ENCODE measurements around the gene ST6GAL1.

The ST6GAL1 gene

DNA sequence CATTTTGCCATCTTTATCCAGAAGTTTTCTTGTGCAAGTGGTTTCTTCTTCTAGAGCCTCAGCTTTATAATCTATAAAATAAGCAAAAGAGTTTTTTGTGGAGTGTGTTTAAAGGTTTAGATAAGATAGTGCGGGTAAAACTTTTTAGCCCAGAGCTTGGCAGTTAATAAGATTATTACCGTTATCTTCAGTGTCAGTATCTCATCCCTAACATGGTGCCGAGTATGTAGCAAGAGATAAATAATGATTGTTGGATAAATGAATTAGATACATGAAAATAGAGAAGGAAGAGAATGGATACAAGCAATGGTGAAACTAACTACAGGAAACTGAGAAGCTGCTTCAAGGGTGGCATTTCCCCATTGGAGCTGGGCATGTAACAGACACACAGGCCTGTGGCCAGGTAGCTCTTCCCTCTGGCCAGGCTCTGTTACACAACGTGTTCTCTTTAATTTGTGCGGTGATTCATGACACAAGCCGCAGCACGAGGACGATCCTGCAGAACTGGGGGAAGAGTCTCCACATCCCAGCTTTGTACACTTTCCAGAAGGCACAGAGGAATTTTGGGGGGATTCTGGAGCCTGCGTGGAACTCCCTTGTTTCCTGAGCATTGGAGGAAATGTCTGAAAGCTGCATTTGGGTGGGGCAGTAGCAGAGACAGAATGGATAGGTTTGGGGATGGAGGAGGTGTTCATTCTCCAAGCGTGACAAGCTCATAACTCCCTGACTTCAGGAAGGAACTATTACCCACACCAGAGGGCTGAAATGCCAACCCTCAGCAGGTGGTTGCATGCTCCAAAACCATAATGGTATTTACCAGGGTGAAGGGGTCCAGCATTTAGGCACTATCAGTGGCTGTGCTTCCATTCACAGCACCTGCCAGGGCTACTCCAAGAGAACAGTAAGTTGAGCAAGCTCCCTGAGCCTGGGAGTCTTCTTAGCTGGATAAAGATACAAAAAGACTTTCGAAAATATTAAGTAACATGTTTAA is 14.2 kb upstream of the ST6GAL1 start:
- no peak for DNase-seq (ENCODE audit: low read depth, low spot score)

DNA sequence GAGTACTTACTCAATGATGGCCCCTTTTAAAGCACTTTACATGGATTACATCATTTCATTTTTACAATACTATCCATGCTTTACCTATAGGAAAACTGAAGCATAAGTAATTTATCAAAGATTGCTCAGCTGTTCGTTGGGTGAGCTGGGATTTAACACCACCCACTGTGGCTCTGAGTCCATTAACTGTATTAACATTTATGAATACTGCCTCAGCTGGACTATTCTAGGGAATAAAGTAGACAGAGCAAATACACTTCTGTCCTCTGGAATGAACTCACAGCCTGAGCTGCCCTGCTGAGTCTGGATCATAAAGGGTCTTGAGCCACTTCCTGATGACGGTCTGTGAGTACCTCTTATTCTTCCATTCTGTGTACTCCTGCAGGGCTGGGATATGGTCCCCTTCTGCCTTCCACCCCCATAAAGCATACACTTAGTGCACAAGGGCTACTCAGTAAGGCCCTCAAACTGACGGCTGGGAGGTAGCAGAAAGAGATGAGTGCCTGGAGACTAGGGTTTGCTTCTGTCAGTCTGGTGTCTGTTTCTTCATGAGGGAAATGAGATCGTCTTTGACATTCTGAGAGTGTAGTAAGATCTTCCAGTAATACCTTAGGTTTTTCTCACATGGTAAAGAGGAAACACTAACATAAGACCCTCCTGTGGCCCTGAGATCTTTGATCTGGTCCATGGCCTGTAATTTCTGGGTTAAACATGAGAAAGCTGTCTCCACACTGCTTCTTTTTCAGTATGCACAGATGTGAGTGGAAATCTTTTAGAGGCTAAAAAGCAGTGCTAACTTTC is 12.6 kb upstream of the ST6GAL1 start:
- DNase-seq (ENCODE audit: low read depth, low spot score), result no peak

DNA sequence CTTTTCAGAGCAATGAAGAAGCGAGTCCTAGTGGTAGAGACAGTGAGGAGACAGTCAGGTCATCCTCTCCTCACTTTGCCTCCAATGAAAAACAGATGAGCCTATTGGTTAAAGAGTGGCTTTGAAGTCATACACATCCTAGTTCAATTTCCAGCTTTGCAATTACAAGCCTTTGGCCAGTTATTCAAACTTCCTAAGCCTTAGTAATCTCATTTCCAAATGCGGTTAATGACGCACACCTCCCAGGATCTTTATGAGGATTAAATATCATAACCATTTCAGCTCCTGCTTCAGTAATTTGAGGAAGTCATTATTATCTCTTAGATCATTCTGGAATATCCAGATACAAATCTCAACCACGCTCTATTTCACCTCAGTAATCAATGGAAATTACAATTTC is 10.0 kb upstream of the ST6GAL1 start:
- DNase-seq (ENCODE audit: low read depth, low spot score), result no peak

DNA sequence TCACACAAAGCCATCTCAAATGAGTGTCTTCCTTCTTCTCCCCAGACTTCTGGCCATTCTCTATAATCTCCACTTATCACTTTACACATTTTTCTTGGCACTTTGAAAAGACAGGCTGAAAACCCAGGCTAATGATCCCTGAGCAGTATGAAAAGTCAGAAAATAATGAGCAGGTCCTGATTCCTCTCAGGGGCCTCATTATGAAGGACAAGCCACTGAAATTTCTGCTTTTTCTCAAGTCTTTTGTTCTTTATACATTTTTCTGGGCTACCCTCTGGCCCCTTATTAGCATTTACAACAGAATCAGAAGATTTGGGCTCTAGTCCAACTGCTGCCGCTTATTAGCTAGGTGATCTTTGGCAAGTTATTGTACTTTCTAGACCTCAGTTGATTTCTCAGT is 9.5 kb upstream of the ST6GAL1 start:
- DNase-seq (ENCODE audit: low read depth, low spot score), result no peak

DNA sequence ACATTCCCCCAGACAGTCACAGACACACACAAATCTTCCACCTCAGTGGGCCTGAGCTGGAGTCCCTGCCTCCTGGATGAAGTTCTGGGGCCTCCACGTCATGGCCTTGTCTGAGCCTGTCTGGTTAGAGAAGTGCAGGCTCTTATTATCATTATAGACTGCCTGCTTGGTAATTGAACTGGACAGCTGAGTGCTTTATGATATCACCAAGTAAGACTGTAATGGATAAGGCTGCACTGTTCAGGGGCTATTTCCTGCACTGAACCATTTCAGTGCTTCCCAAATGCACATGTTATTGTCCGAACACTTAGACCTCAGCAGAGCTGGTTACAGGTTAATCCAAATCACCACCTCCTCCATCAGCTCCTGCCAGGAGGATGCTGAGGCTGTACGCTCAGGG is 8.7 kb upstream of the ST6GAL1 start:
- no peak for DNase-seq (ENCODE audit: low read depth, low spot score)

DNA sequence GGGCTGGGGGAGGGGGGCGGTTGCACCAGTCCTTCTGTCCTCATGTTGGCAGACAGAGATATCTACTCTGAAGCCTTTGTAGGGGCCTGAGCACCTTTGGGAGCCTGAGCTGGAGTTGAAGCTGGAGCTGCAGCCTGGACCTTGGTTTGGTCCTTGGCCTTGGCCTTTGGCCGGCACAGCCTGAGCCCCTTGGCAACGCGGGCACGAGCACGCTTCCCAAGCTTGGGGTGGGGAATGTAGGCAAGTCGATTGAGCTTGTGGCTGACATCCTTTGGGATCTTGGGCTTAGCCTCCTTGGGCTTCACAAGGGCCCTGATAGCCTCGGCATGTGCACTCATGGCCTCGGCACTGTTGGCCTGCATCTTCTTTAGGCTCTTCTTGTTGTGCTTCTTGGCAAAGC is 8.1 kb upstream of the ST6GAL1 start:
- no peak for DNase-seq (ENCODE audit: low read depth, low spot score)

DNA sequence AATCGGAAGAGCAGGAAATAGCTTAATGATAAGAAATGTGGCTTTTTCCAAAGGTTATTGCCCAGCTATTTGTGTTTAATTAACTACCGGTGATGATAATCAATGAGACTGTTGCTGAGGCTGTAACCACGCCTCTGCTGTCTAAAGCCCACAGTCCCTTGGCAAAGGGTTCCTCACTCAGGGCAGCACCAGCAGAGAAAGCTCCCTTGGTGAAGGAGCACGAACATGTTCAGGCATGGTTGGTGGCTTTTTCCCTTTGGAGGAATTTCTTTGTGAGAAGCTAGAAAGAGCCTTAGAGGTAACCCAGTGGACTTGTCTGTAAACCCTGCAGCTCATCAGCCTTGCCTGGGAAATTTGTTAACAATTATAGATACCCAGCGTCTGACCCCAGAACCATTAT is 7.5 kb upstream of the ST6GAL1 start:
- DNase-seq (ENCODE audit: low read depth, low spot score), result no peak

DNA sequence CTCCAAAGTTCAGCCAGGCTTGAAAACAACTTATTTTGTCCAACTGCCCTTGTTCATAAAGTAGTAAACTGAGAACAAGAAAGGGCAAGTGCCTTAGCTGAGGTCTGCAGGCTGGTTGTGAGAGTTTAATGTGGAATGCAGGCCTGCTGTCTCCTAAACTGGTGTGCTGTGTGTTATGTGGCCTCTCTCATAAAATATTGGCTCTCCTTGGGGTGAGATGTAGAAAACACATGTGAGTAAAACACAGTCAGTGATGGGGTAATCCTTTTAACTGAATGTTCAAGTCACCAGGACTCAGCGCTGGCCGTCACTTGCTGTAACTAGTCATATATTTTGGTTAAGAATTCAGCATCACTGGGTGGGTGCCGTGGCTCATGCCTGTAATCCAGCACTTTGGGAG is 7.1 kb upstream of the ST6GAL1 start:
- no peak for DNase-seq (ENCODE audit: low read depth, low spot score)

DNA sequence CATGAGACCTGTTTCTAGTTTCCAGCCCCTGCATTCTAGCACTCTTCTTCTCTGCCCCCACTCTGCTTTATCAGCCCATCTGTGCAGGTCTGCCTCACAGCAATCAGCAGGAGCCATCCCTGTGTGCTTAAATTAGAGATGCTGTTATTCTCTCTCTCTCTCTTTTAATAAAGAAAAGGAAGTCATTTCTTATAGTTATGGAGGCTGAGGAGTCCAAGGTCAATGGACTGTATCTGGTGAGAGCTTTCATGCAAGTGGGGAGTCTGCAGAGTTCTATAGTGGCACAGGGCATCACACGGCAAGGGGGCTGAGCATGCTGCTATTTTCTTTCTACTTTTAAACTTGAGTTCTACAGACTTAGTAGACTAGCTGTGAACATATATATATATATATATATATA is 4.5 kb upstream of the ST6GAL1 start:
- no peak for DNase-seq (ENCODE audit: low read depth, low spot score)

DNA sequence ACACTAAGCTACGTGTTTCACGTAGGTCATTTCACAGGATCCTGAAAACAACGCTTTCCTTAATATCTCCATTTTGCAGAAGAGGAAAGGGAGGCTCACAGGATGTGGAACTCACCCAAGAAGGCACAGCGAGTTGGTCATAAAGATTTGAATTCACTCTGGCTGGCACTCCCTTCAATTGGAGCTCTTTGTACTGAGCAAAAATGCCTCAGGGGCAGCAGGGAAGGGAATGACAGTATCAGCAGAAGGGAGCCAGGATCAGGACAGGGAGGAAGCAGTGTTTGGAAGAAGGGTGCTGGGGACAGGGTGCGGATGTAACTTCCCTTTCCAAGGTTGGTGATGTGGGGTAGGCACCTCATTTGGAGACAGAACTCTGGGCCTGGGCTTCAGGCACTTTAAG is 1.1 kb upstream of the ST6GAL1 start:
- DNase-seq (ENCODE audit: low read depth, low spot score), result no peak

DNA sequence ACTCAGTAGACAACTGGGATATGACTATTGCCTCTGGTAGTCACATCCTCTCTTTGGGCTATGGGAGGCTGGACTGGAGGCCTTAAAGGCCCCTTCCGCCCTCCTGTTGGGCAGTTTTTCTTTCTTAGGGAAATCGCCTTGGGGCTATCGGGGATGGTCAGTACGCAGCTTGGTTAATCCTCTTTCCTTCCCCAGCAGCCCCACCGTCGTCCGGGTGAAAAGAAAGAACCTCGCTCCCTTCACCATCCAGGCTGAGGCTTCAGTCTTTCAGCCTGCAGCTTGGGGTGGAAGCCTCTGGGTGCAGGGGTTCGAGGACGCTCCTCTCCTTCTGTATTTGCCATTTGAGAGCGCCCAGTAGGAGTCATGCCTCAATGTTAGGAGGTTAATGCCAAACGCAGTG is 641 bp upstream of the ST6GAL1 start:
- no peak for DNase-seq (ENCODE audit: low read depth, low spot score)

DNA sequence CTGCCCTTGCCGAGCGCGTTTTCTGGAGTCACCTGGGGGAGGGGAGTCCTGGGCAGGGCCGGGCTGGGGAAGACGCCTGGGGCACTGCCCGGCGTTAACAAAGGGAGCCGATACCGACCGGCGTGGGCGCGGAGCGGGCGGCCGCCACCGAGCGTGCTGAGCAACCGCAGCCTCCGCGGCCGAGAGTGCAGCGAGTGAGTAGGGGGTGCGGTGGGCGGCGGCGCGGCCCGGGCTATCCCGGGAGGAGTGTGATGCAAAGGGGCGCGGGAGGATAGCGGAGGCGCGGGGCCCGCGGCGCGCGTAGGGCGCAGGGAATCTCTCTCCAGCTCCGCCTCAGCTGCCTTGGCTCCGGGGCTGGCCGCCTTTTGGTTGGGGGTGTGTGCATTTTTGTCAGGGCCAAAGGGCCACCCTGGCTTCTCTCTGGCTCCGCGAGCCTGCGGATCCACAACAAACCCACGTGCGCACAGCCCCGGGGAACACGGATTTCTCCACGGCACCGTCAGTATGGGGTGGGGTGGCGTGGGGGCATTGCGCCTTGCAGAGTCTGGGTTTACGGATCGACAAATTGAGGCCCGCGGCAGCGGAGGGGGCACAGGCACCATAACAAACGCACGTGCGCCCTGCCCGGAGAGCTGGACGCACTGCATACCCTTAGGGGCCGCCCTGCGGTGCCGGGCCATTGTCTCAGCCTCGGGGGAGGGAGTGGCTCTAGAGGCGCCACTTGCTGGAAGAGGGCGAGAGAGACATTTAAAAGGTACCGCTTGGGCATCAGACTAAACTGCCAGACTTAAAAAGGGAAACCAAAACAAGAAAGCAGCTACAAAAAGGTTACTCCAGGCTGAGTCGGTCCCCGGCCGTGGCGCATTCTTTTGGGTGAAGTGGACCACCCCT is 560 bp downstream of the ST6GAL1 start:
- peak; percentile 70 for DNase-seq (ENCODE audit: low read depth, low spot score)

DNA sequence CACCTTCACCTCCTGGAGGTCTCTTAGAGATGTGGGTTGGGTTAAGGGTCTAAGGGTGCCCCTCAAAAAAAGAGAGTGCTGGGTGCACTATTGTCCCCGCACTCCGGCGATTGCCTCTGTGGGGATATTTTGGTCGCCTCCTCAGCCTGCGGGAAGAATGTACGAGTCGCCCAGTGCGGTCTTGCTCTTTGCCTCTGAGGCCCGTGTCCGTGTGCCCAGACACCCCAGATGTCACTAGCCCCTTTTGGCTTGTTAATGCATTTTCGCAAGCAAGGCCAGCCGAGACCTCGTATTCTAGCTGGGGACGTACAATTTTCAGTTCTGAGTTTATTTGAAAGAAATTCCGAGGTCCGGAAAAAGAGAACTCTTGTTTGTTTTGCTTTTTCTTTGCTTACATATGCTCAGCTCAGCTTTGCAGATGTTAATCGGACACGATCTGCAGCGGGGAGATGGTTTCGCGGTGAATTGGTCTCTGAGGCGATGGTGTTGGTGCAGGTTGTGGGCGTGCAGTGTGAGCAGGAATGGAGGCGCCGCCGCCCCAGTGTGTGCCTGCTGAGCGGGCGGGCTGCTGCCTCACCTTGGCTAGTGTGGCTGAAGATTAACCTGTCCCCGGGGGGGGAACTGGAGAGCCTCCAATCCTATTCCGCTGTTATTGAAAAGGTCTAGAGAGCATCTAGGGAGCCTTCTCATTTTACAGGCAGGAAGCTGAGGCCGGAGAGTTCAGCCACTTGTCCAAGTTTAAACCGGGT is 1.4 kb downstream of the ST6GAL1 start:
- no peak for DNase-seq (ENCODE audit: low read depth, low spot score)

DNA sequence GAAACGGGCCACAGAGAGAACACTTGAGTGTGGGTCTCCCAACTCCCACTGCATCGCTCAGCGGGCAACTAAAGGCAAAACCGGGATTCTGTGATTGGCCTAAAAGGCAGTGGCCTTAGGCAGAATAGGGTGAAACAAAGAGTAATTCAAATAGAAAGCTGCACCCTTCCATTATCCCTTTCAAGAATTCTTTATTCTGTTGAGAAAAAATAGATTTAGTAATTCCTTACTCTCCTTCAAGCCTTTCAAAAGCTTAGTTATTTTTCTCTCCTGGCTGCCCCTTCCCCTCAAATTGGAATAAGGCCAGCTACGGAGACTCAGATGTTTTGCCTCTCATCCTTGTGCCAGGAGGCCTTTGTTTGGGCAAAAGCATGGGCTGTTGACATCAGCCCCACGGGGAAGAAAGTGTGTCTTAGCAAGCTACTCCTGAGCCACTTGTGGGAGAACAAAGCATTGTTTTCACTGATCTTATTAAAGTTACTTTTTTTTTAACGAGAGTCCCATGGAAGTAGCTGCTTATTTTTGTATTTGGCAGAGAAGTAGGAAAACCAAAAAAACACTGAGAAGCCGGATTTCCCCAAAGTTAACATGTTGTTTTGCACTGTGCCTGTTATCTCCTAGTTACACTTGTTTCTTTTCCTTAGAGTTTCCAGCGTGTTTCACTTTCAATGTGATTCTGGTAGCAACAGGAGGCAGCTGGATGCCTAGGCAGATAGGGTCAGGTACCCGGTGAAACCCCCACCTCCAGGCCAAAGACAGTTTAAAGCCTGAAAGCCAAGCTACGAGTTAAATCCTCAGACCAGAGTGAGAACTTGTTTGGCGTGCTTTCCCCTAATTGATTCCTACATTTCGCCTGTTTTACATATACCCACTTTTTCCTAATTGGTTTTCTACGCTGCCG is 2.2 kb downstream of the ST6GAL1 start:
- no peak for DNase-seq (ENCODE audit: low read depth, low spot score)

DNA sequence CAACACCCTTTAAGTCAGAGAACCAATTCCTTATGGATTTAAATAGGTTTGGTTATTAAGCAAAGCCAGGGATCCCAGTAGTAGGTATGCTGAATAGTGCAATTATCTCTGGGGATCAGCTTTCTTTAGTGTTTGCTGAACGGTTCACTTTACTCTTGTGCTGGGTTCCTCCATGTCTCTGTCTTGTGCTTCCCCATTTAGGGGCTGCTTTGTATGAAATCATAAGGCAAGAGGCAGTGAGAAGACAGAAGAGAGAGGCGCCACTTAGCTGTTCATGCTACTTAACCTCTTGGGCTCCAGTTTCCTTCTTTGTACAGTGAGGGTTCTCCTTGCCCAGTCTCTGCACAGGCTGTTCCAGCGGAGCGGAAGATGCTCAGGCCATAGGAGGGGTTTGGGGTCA is 3.5 kb downstream of the ST6GAL1 start:
- no peak for DNase-seq (ENCODE audit: low read depth, low spot score)

DNA sequence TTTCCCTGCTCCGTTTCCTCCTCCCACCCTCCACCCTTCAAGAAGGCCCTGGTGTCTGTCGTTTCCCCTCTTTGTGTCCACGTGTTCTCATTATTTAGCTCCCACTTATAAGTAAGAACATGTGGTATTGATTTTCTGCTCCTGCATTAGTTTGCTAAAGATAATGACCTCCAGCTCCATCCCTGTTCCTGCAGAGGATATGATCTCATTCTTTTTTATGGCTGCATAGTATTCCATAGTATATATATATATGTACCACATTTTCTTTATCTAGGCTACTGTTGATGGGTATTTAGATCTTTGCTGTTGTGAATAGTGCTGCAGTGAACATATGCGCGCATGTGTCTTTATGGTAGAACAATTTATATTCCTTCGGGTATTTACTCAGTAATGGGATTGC is 4.8 kb downstream of the ST6GAL1 start:
- no peak for DNase-seq (ENCODE audit: low read depth, low spot score)

DNA sequence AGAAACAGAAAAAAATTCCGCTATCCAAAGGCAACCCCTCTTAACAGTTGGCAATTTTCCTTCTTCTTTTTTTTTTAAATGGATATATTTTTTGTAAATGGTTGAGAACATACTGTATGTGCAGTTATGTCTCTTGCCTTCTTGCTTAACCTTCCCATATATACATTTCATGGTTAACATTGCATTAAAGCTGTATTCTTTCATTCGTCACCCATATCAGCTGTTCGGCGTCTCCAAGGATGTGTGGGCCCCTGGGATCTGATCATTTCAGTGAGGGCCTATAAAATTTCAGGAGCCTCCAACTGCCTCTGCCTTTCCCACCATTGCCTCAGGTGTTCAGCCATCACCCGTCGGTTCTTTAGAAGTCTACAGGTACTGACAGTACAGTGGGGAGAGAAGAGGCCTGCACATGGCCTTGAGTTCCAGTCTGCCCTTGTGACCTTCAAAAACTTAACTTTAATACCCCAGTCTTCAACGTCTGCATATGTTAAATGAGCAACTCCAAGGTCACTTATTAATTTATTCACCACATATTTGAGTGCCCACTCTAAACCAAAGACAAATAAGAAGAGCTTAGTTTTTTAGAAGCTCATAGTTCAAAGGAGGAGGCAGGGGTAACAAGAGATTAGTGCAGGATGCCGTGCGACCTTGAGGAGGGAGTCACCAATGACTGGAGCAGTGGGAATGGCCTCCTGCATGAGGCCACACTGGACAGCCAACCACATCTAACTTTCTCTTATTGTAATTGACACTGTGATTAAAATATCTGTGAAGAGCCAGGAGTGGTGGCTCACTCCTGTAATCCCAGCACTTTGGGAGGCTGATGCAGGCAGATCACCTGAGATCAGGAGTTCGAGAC is 6.9 kb downstream of the ST6GAL1 start:
- no peak for DNase-seq (ENCODE audit: low read depth, low spot score)

DNA sequence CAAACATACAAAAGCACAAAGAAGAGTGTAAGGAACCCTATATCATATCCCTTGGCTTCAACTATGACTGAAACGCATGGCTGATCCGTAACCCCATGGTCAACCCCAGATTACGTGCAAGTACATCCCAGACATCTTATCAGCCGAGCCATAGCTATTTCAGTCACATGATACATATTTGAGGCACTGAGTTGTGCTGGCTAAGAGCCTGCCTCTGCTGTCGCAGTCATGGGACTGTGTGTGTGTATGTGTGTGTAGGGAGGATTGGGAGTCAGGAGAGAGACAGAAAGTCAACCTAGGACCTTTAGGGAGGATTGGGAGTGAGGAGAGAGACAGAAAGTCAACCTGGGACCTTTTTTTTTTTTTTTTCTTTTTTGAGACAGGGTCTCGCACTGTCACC is 8.4 kb downstream of the ST6GAL1 start:
- no peak for DNase-seq (ENCODE audit: low read depth, low spot score)

DNA sequence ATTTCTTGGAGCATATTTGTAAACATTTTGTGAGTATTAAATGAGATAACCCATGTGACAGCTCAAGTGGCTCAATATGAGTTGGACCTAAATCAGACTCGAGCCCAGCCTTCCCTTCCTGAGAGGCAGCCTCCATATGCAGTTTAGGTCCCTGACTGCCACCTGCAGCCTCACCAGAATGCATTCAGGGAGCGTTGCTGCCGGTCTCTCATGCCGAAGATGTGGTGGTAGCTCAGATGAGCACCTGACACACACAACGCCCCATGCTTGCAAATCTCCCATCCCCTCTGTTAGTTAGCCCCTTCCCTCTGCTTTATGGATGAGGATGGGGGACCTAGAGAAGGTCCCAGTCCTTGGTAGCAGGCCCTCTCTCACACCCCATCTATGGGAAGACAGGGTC is 9.2 kb downstream of the ST6GAL1 start:
- DNase-seq (ENCODE audit: low read depth, low spot score), result no peak

Measured in iPS DF 19.7 (cell line).